Muscle of arm (tissue), 12 donors: ENCODE measurements around the gene OR52L1. TPM values are rescaled to one million over a fixed set of nuclear protein-coding genes. Genes with fewer than 3 reads are reported as not detected.

ENCODE experiments used
- DNase-seq: peaks from one replicate; pipeline ENCODE4 v3.0.0-alpha.2; 2013
- polyA plus RNA-seq, 12 donors: library from polyadenylated mRNA; unstranded; fragments of 120-200 nt; gene quantifications; one replicate each; pipeline ENCODE4 v1.2.1, GENCODE V29; 2013; ENCODE audit not compliant: insufficient read length in 12 of 12

Gene OR52L1
- polyA plus RNA-seq, 12 donors = not detected

DNA sequence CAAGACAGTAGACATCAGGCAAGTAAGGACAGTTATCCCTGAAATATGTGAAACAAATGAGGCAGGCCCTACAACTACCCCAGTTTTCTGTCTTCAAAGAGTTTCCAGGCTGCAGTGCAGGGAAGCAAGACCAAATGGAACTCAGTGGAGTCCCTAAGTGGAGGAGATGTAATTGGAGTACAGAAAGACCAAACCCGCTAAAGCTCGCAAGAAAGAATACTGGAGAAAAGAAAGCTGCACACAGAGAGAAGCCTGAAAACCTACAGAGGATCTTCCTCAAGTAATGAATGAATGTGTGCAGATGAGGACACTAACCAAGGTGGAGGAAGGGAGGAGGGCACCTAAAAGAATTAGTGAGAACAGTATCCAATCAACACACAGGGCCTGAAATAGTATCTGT, 46.0 kb downstream of the OR52L1 start:
- no peak for DNase-seq

DNA sequence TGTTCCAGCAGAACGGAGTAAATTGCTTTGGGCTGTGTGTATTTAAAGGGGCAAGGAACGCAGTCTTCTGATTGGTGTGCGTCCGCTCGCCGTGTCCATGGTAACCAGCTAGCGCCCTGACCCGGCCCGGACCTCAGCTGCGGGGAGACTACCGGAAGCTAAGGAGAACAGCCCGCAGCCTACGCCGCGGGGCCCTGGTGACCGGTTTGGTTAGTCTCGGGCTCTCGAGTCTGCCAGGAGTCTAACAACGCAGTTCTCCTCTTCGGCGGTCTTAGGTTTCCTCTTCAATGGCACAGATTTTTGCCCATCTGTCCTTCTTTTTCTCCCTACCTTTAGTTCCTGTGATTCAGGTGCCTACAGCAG, 48.2 kb downstream of the OR52L1 start:
- DNase-seq = no peak

DNA sequence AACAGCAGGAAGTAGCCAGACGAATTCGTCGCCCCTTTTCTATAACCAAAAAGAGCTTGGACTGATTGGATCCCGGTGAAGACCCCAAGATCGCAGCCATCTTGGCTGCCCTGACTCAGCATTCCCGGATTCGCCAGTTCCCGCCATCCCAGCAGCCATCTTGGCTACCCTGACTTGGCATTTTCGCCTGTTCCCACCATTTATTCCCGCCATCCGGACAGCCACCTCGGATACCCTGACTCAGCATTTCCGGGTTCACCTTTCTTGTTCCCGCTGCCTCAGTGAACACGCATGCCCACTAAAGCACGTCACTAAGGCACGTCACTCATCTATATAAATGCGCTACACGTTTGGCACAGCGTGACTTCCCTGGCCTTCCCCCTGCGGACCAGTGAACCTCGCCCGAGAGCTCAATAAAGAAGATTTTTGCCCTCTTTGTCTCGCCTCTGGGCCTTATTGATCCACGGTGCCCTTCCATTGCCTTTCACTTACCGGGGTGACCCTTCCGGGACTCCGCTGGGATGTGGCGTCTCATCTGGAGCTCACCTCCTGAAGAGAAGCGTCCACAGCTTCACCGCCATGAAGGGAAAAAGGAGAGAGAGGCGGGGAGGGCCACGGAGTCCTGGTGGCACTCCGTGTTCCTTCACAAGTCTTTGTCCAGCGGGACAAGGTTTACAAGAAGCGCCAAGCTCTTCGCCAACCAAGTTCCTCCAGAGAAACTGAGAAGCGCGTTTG, 48.8 kb downstream of the OR52L1 start:
- DNase-seq = no peak

Other genes with a start within 250 kb of the OR52L1 start
- gene OR52N4, start 232.7 kb downstream of the OR52L1 start, polyA plus RNA-seq = not detected
- gene OR52N5, start 203.6 kb downstream of the OR52L1 start, polyA plus RNA-seq = not detected
- not detected for gene OR52N1, start 195.7 kb downstream of the OR52L1 start, polyA plus RNA-seq
- not detected for gene OR52N2, start 178.1 kb downstream of the OR52L1 start, polyA plus RNA-seq
- not detected for gene OR52E6, start 145.1 kb downstream of the OR52L1 start, polyA plus RNA-seq
- not detected for gene OR52E8, start 129.3 kb downstream of the OR52L1 start, polyA plus RNA-seq
- under 1 TPM in 1 of 12 donors, not detected in 11; 0.05 TPM for gene OR52E4, start 106.4 kb downstream of the OR52L1 start, polyA plus RNA-seq
- not detected for gene OR52E5, start 93.8 kb downstream of the OR52L1 start, polyA plus RNA-seq
- gene OR56A3, start 44.7 kb downstream of the OR52L1 start, polyA plus RNA-seq = not detected
- gene OR56A5, start 18.5 kb downstream of the OR52L1 start, polyA plus RNA-seq = not detected
- under 1 TPM in 2 of 12 donors, not detected in 10; 0.08 TPM for gene OR56A4, start 20.0 kb upstream of the OR52L1 start, polyA plus RNA-seq
- gene OR56A1, start 43.8 kb upstream of the OR52L1 start, polyA plus RNA-seq = not detected
- not detected for gene OR56B4, start 120.7 kb upstream of the OR52L1 start, polyA plus RNA-seq
- not detected for gene OR52B2, start 183.3 kb upstream of the OR52L1 start, polyA plus RNA-seq
- under 1 TPM in 1 of 12 donors, not detected in 11; 0.15 TPM for gene OR52W1, start 212.2 kb upstream of the OR52L1 start, polyA plus RNA-seq
- under 1 TPM in 9 of 12 donors, not detected in 3; 0.11 to 0.58 (median 0.25) TPM for gene C11orf42, start 218.6 kb upstream of the OR52L1 start, polyA plus RNA-seq
- 10 to 100 TPM in 11 of 12 donors, not detected in 1; 19.2 to 53.0 (median 26.6) TPM for gene FHIP1B, start 247.7 kb upstream of the OR52L1 start, polyA plus RNA-seq